GM21528 (cell line): ENCODE results near the gene VAC14.

Source experiments
- ATAC-seq: cut with Tn5 transposase; IDR thresholded peaks from one replicate; pipeline ENCODE4 v1.9.1; 2021; ENCODE audit warnings: mild to moderate bottlenecking, moderate library complexity; ENCODE audit not compliant: unreplicated experiment, low FRiP score

The VAC14 gene

DNA sequence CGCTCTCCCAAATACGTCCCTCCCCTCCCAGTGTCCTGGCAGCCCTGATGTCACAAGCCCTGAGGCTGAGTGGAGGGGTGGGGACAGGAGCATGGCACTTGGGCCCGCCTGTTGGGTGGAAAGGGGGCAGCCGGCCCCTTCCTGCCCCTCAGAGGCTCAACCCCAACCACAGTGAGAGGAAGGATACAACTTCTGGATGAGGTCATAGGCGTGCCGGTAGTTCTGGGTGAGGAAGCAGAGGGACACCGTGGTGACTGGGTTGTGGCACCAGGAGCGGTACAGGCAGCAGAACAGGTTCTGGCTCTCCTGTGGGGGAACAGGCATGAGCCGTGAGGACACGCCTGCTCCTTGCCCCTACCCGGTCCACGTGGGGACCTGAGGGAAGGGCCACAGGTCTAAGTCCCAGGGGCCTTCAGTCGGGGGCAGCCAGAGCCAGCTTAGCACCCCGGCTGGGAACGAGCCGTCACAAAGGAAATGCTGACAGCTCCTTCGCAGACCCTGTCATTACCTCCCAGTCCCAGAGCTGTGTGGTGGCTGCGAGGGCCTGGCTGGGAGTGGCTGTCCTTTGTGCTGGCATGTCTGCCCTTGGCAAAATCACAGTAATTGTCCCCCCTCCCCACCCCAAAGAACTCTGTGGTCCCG, 103.9 kb downstream of the VAC14 start:
- no peak for ATAC-seq

DNA sequence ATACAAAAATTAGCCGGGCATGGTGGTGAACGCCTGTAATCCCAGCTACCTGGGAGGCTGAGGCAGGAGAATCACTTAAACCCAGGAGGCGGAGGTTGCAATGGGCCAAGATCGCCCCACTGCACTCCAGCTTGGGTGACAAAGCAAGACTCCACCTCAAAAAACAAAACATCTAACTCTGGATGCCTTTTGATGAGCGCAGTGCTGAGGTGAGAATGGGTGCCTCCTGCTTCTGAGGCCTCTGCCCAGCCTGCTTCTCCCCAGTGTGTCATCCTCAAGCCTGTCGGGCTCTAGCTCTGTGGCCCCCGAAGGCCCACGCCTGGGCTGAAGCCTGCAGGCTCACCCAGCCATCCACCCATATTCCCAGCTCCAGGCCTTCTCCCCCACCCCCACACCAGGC, 104.6 kb downstream of the VAC14 start:
- ATAC-seq: no peak

DNA sequence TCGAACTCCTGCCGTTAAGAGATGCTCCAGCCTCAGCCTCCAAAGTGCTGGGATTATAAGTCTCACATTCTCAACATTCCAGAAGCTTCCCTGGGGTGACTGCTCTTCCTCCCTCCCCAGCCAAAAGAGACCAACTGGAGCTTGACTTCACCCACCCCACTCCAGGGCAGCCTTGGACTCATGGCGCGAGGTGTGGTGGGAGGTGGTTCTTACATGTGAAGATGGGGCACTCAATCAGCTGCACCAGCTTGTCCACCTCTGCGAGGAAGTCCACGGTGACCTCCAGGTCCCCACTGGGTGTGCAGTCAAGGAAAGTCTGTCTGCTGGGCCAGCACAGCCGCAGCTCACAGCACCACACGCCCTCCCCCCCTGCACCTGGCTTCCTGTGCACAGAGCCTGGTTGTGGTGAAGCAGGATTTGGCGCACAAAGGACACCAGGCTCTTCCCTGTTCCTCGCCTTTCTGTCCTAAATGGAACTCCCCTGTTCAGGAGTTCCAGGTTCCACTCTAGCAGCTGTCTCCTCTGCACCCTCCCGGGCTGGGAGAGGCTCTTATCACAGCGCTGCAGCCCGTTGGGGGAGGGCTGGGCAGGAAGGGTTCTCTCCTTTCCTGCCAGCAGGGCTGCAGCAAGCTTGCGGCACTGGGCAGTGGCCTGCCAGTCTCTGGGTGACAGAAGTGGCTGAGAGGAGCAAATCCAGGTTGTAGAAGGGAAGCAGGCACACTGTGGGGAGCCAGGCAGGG, 105.5 kb downstream of the VAC14 start:
- ATAC-seq: no peak

DNA sequence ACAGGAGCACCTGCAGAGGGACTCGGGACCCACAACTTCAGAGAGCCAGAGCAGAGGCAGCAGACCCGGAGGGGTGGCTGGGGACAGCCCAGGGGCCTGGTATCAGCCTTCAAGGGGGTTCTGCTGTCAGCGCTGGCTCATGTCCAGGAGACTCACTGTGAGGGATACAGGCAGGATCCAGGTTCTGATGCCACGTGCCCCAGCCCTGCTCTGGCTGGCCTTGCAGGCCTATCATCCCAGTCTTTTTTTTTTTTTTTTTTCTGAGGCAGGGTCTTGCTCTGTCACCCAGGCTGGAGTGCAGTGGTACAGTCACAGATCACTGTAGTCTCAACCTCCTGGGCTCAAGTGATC, 106.1 kb downstream of the VAC14 start:
- ATAC-seq: no peak

DNA sequence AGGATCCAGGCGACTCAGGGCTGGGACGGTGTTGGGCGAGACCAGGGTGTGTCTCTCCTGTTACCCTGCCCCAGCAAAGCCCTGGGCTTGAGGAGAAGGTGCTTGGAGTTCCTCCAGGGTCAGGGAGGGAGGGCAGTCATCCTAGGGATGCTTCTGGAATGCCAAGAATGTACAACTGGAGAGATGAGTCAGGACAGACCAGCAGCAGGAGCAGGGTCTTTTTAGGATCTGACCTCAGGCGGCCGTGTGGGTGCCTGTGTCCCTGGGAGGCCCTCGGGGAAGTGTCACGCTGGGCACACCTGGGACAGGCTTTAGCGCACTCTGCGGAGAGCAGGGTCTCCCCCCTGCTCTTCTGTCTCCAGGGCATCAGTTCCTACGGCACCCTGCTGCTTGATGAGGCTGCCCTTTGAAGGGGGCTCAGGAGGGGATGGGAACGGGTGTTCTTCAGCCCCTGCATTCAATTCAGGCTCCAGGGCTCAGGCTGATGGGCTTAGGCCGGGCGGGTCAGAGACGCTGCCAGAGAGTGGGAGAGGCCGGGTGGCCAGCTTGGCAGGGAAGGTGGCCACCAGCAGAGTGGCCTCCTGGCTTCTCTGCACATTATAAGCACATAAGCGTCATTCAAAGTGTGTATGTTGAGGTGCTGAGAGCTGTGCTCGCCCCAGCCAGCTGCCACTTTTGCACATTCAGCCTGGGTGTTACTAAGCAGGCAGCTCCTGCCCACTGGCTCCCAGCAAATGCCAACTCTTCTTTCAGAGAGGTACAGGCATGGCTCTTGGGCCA, 106.7 kb downstream of the VAC14 start:
- no peak for ATAC-seq

DNA sequence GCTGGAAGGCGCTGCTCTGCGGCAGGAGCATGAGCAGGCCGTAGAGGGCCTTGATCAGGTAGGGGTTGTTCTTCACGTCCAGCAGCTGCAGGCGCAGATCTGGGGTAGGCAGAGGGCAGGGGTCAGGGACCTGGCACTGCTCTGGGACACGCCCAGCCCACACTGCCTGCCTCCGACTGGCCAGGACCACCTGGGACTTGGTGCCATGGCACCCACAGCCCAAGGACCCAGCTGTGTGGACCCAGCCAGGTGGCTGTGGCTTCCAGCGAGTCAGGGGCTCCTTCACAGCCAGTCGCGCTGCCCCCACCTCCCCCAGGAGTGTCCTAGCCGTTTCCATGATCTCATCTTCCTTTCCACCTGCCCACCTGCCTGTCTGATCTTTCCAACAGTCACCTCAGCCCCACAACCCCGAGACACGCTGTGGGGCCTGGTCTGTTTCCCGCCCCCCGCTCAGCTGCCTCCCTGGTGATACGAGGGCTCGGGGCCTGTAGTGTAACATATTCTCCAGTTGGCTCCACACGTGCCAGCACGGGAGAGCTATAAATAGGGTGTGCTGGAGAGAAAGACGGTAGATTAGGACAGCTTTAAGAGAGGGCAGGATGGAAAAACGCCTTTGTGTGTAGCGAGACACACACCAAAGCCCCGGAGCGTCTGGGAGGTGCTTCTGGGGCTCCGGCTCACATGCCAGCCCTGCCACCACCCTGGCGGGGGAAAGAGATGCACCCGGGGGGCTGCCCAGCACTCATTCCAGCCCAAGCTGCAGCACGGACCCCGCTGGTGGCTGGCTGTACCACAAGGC, 107.9 kb downstream of the VAC14 start:
- no peak for ATAC-seq

DNA sequence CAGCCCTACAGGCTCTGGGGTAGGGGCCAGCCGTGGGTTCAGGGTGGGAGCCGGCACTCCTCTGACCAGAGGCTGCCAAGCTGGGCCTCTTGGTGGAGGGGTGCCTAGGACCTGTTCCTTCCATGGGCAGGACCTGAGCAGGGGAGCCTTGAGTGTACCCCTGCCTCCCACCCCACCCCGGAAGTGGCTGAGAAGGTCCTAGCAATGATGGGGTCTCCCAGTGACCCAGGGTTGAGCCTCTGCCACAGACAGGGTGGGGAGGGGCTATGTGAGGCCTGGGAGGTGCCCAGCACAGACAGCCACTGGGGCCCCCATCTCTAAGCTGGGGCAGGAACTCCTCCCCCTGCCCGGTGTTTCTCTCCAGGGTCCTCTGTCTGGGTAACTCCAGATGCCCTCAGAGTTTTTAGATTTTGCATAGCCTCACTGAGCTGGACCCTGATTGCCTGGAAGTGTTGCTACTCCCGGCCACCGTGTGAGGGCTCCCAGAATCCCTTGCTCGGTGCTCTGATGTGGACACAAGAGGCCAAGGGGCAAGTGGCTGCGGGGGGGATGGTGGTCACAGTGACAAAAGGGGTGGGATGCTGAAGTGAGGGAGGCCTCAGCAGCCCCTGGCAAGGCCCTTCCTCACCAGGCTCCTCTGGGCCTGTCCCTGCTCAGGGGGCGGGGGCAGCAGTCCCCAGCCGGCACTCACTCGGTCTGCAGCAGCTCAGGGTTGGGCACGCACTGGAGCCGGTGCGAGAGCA, 108.7 kb downstream of the VAC14 start:
- ATAC-seq: no peak

DNA sequence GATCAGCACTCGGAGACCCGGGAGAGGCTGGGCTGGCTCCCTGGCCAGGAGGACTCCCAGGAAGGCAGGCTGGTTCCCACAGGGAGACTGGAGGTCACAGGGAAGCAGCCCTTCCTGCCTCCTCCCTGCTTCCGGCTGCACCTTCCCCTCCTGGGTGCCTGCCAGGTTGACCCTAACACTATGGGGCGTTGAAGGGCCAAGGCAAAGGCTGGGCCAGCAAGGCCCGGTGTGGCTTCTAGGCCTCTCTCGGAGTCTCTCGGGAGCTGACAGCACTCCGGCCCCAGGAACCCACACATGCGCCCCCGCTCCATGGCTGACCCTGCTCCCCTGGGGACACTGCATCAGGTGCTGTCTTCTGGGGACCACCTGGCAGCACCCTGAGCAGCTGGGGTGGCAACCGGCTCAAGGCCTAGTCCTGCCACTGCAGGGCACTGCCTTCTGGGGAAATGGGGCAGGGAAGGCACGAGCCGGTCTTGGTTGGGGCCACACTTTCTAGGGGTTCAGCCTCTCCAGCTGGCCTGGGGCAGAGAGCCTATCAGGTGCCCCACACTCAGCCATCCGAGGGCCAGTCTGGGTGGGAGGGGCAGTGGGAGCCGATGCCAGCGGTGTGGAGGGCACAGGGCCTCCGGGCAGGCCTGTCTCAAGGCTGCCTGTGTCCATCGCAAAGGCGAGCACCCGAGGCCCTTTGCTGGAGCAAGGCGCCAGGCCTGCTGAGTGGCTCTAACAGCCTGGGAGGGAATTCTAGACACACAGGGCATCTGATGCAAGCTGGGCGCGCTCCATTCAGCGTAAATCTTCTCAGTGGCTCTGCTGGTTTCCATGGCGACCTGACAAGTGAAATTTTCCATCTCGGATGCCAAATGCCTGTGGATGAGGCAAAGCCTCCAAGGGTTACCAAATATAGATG, 109.5 kb downstream of the VAC14 start:
- no peak for ATAC-seq

DNA sequence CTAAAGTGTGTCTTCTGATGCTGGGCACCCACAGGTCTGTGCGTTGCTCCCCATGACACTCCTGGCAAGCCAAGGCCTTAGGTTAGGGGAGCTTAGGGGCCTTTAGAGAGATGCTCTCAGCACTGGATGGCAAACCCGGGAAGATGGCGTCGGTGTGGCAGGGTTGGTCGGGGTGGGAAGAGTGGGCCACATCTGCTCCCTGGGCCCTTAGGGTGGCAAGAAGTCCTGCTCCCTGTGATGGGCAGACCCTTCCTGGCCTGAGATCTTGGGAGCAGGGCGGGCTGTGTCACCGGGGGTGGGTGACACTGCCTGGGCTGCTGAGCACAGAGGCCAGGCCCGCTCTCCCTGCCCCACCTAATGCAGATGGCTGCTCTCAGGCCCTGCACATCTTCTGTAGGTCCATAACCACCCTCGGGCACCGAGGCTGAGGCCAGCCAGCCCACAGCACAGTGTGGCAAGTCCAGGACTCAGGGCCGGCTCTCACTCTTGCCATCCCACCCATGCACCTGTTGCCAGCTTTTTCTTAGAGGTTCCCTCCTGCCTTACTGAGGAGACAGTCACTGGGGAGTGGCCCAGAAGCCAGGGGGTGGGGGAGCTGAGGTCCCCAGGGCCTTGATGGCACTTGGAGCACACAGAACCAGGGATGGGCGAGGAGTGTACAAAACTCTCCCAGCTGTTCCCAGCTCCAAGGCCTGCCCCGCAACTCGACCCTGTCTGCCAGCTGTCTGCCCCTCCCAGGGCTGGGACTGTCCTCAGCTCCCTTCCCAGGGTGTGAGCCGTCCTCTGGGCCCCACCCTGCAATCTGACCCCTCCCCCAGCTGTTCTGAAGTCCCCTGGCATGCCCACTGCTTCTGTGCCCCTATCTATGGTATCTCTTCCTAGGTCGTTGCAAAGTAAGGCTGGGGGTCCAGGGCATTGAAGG, 110.7 kb downstream of the VAC14 start:
- ATAC-seq: no peak

DNA sequence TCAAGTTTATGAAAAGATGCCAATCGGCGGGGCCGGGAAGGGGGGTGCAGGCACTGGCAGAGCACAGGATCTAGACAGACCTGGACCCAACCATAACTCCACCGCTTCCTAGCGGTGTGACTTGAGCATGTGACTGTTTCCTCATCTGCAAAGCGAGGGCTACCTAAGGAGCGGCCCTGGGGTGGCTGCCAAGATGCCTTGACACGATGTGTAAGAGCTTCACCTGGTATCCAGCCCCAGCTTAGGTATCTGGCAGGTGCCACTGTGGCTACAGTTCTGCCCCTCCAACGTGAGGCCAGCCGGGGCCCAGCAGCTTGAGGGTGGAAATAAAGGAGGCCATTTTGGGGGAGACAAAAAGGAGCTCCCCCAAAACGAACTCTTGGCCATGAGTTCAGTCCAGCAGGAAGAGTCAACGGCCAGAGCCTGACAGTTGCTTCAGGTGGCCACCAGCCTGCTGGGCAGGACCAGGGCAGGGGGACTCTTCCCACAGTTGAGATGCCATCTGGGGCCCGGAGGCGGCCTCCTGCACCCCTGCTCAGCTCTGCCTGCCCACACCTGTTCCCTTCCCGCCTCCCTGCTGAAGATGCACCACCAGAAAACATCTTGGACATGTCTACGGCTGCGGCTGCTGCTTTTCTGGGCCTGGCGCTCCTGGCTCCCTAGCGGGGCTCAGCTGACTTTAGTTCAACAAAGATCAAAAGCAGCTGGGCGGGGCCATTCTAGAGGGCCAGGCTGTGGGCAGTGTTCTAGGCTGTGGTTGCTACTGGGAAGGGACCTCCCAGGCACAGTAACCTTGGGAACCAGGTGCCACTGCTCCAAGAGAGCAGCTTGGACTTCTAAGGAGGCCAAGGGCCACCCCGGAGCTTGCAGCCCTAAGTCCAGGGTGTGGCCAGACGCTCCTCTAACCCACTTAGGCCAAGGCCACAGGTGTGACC, 111.7 kb downstream of the VAC14 start:
- ATAC-seq: no peak

DNA sequence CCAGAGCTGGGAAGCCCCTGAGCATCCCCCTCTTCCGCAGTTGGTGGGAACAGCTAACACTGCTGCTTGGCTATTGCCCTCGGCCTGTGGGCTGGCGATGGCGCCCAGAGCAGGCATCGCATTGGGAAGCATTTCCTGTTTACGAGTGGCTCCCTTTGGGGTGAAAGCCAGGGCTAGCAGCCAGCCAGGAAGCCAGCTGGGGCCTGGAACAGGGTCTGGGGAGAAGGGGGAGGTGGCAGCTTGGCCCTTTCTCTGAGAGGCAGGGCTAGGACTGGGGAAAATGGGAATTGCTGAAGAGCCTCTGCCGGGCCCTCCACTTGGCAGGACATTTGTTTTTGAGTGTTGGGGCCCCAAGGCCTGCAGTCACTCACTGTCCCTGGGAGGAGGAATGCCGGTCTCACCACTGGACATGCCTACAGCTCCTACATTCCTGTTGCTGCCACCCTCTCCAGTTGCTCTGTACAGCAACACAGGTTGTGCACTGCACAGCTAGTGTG, 112.7 kb downstream of the VAC14 start:
- ATAC-seq: no peak

DNA sequence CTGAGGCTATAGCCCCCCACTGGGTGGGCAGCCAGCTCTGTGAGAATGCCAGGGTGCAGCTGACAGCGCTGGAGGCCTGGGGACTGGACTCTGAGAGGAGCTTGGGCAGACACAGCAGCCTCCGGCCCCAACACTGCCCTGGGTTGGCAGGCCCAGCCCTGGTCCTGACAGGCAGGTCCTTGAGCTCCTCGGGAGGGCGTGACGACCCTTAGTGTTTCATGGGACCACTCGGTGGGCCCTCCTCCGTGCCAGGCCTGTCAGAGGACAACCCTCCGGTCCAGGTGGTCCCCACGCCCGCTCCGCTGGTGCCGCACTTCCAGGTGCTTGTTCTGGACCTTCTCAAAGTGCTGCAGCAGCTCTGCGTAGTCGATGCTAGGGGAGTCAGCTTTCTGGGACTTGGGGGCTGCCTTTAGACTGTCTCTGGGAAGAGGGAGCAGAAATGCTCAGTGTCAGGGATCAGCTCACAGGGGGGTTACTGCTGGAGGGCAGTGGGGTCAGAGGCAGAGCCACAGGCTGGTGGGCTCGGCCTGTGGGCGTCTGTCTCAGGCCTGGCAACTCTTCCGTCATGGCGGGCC, 113.2 kb downstream of the VAC14 start:
- no peak for ATAC-seq

DNA sequence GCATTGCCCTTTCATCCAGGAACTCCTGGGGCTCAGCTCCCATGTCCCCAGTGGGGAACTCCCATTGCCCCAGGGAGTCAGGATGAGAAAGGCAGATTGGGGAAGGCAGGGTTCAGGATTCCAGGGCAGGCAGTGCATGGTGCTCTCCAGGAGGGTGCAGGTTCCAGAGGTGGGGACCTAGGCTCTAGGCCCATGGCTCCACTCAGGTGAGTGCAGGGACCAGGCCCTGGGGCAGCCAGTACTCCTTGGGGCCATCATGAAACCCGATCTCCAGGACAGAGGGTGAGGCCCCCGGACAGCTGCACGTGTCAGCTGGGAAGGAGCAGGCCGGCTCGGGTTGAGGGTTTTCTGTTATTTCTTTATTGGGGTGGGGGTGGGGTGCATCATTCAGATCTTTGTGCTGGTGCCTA, 113.9 kb downstream of the VAC14 start:
- no peak for ATAC-seq

DNA sequence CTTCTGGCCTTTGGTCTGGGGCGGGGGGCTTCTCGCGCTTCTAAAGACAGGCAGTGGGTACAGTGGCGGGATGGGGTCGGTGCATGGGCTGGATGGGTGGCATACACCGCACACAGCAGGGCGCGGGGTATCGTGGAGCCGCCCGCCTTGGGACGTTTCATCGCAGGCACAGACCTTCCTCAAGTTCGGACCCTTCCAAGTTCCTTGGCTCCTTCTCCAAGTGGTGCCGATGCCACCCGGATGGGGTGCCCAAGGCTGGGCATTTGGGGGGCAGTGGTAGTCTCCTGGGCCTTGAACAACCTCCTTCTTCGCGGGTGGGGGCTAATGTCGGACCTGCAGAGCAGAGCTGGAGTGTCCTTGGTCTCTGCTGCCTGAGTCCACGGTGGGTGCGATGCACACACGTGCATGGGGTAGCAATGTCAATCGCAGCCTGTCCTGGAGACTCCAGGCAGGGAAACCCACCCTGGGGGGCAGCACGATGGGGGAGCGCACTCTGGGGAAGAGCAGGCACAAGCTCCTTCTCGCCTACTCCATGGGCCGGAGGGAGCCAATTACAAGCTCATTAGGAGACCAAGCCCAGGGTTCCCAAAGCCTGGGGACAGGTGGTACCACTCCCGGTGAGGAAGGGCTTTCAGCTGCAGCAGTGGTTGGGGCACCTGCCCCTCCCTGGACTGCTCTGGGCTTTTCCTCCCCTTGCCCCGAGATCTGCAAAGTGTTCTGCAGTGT, 114.4 kb downstream of the VAC14 start:
- ATAC-seq: no peak

DNA sequence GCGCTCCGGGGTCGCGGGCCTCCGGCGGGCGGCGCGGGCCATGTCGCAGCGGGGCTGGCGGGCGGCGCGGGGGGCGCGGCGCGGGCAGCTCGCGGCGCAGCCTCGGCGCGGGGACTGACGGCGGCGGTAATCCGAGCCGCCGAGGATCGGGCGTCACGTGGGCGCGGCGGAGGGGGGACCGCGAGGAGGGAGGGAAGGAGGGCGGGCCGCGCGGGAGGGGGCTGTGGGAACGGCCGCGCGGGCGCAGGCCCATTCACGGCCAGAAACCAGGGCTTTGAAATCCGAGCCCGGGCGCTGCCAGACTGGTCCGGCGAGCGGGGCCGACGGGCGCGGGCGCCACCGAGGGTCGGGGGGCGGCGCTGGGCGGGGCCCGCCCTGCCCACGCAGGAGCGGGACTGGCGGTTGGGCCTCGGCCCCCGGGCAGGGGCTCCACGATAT, 115.0 kb downstream of the VAC14 start, which contains the start of gene MTSS2:
Gene MTSS2, minus strand, starts transcription at position 116 of the 438 bp plus-strand sequence. CDS start 262 bp downstream, outside the sequence.
- no peak for ATAC-seq
